Keratinocyte (primary cell): Measurements from ENCODE around the gene CLSTN1. TPM values are rescaled to one million over a fixed set of nuclear protein-coding genes. Genes with fewer than 3 reads are reported as not detected.

Source experiments
- DNase-seq: peaks from one replicate; pipeline ENCODE4 v3.0.0-alpha.2; 2011; ENCODE audit warnings: low read depth, missing footprints, low spot score
- FAIRE-seq: peaks from 2 replicates; lab custom pipeline; 2011; peaks lifted over from hg19 to GRCh38; lab: Jason Lieb, UNC
- H2AFZ ChIP-seq: 2 replicates; pipeline ENCODE4 v1.6.0; 2012; ENCODE audit warnings: low read length, control low read depth, inconsistent platforms; ENCODE audit not compliant: control insufficient read depth
- H3K27ac ChIP-seq: 2 replicates; pipeline ENCODE4 v1.5.1; 2011; ENCODE audit warnings: low read length; ENCODE audit not compliant: control insufficient read depth, insufficient read depth
- H3K27me3 ChIP-seq: 3 replicates; pipeline ENCODE4 v1.6.0; 2011; ENCODE audit warnings: low read length; ENCODE audit not compliant: control insufficient read depth, insufficient read depth; ENCODE audit errors: extremely low read depth
- H3K36me3 ChIP-seq, 2 experiments: 2 replicates in 1 of 2; 3 replicates in 1 of 2; pipeline ENCODE4 v1.5.1; 2011; ENCODE audit warnings: low read length in 2 of 2, mild to moderate bottlenecking in 1 of 2; ENCODE audit not compliant: control insufficient read depth in 2 of 2, insufficient read depth in 2 of 2; ENCODE audit errors: extremely low read depth in 1 of 2
- H3K4me1 ChIP-seq: 3 replicates; pipeline ENCODE4 v1.5.1; 2011; ENCODE audit warnings: low read length; ENCODE audit not compliant: control insufficient read depth, insufficient read depth; ENCODE audit errors: extremely low read depth
- H3K4me2 ChIP-seq: 3 replicates; pipeline ENCODE4 v1.6.0; 2011; ENCODE audit warnings: low read depth, low read length; ENCODE audit not compliant: control insufficient read depth, insufficient read depth; ENCODE audit errors: extremely low read depth
- H3K4me3 ChIP-seq, 3 experiments: fragments of 200-600 bp in 1 of 3; sonication (generic) in 1 of 3; 2 replicates in 2 of 3; 3 replicates in 1 of 3; pipeline ENCODE4 v1.5.1; 2011 to 2016; ENCODE audit warnings: low read length in 3 of 3, mild to moderate bottlenecking in 3 of 3, control low read depth in 2 of 3, inconsistent platforms in 1 of 3, low read depth in 1 of 3, mixed read lengths in 1 of 3, mixed run types in 1 of 3, moderate library complexity in 1 of 3; ENCODE audit not compliant: control insufficient read depth in 2 of 3, insufficient read depth in 2 of 3; ENCODE audit errors: extremely low read depth in 1 of 3
- H3K79me2 ChIP-seq: 2 replicates; pipeline ENCODE4 v1.6.0; 2012; ENCODE audit warnings: low read length; ENCODE audit not compliant: control insufficient read depth, insufficient read depth
- H3K9ac ChIP-seq: 3 replicates; pipeline ENCODE4 v1.6.0; 2011; ENCODE audit warnings: low read length; ENCODE audit not compliant: control insufficient read depth, insufficient read depth; ENCODE audit errors: extremely low read depth
- H3K9me1 ChIP-seq: 3 replicates; pipeline ENCODE4 v1.6.0; 2011; ENCODE audit warnings: low read length; ENCODE audit not compliant: control insufficient read depth, insufficient read depth; ENCODE audit errors: extremely low read depth
- H3K9me3 ChIP-seq: 2 replicates; pipeline ENCODE4 v1.5.1; 2012; ENCODE audit warnings: low read depth, low read length; ENCODE audit not compliant: control insufficient read depth
- H4K20me1 ChIP-seq: 3 replicates; pipeline ENCODE4 v1.6.0; 2011; ENCODE audit warnings: low read length; ENCODE audit not compliant: control insufficient read depth, insufficient read depth; ENCODE audit errors: extremely low read depth
- CTCF ChIP-seq, 3 experiments: IDR thresholded peaks in 1 of 3; conservative IDR thresholded peaks in 1 of 3; optimal IDR thresholded peaks in 1 of 3; 2 replicates in 2 of 3; 3 replicates in 1 of 3; pipeline versions ENCODE3 to v1.5.1; 2011; ENCODE audit warnings: low read length in 3 of 3, mild to moderate bottlenecking in 3 of 3, moderate library complexity in 2 of 3, control low read depth in 1 of 3, inconsistent platforms in 1 of 3; ENCODE audit not compliant: insufficient read depth in 2 of 3; ENCODE audit errors: extremely low read depth in 1 of 3
- EZH2 ChIP-seq: IDR thresholded peaks from one replicate; pipeline ENCODE4 v1.6.1; 2012; ENCODE audit warnings: inconsistent platforms, mild to moderate bottlenecking, low read length, moderate library complexity
- dilution Hi-C: fragments of 300-500 bp; cut with MboI; formaldehyde crosslinking; loops from one replicate; pipeline ENCODE4 v1.7.0; 2020; ENCODE audit warnings: low sequenced_read_pairs; ENCODE audit not compliant: extremely low pct_ligation_motif_present
- polyA plus RNA-seq, 5 experiments: library from polyadenylated mRNA; depleted of rRNA in 3 of 5; stranded (reverse) in 3 of 5; stranded (forward) in 1 of 5; unstranded in 1 of 5; fragments of >200 nt; gene quantifications; 1 replicate in 1 of 5; 2 replicates in 3 of 5; 3 replicates in 1 of 5; pipeline versions ENCODE4 v1.2.1 to v1.2.3, GENCODE V29; 2011 to 2012; ENCODE audit warnings: missing spikeins in 2 of 5, low read depth in 1 of 5, low replicate concordance in 1 of 5

The CLSTN1 gene
- polyA plus RNA-seq, 1 donor (not counting 4 experiments of a cell fraction or from before 2014, with no cell fraction given), result 90.3 TPM

- Histone ChIP-seq H3K9ac (no peak overlapping the region), H3K36me3 (peaks cover 1 to 4% of the 10 kb centered on the region in 2 experiments), H3K27me3 (no peaks in the 10 kb centered on the region), H3K79me2 (peaks cover 21% of the 10 kb centered on the region), H2AFZ (no peak overlapping the region), H4K20me1 (no peaks in the 10 kb centered on the region), H3K9me1 (no peaks in the 10 kb centered on the region), H3K4me2 (no peak overlapping the region), H3K4me3 (no peak overlapping the region), H3K27ac (no peak overlapping the region), H3K4me1 (peaks cover 22% of the 10 kb centered on the region), H3K9me3 (no peaks in the 10 kb centered on the region)
- dilution Hi-C loops, result no loop called here
- TF ChIP-seq EZH2, result no peak
- no peak for TF ChIP-seq CTCF (optimal IDR thresholded peaks at IDR 0.05 in 1 of 3, IDR thresholded peaks at IDR 0.05 in 1 of 3, conservative IDR thresholded peaks at IDR 0.05 in 1 of 3; ENCODE audit: extremely low read depth in 1 of 3, insufficient read depth in 2 of 3, low read length in 3 of 3)
- FAIRE-seq (no peak), DNase-seq (no peak)
Observed at GRCh38 chr1:9706178-9706577, 117.6 kb downstream of the CLSTN1 start.

DNA sequence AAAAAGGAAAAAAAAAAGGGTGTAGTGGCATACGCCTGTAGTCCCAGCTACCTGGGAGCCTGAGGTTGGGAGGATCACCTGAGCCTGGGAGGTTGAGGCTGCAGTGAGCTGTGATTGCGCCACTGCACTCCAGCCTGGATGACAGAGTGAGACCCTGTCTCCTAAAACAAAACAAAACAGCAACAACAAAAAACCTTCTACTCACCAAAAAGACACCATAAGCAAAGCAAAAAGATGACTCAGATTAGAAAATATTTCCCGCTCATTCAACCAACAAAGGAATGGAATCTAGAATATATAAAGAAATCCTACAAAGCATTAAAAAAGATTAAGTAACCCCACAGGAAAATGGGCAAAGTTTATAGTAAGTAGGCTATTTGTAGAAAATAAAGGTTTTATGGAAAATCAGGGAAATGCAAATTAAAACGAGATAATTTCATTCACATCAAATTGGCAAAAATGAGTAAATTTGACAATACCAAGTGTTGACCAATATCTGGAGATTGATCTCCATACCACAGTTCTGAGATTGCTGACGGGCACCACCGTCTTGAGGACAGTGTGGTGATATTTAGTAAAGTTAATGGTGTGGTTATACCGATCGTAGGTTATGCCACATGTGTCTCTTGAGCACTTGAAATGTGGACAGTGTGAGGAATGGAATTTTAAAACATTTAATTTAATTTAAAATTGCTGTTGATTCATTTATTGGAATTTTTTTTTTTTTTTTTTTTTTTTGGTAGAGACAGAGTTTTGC is 118.2 kb downstream of the CLSTN1 start:
- H3K4me2 ChIP-seq, result no peak overlapping the region

More for the DNA sequence above, 118.2 kb downstream of the CLSTN1 start:
- Histone ChIP-seq H3K36me3 (peaks cover 0 to 4% of the 10 kb centered on the region in 2 experiments), H3K4me3 (no peak overlapping the region), H3K4me1 (peaks cover 29% of the 10 kb centered on the region), H4K20me1 (no peaks in the 10 kb centered on the region), H2AFZ (no peak overlapping the region), H3K79me2 (peaks cover 21% of the 10 kb centered on the region), H3K9me1 (no peaks in the 10 kb centered on the region), H3K9me3 (no peaks in the 10 kb centered on the region), H3K27me3 (no peaks in the 10 kb centered on the region), H3K27ac (no peak overlapping the region), H3K9ac (no peak overlapping the region)
- FAIRE-seq, result no peak
- TF ChIP-seq CTCF (optimal IDR thresholded peaks at IDR 0.05 in 1 of 3, IDR thresholded peaks at IDR 0.05 in 1 of 3, conservative IDR thresholded peaks at IDR 0.05 in 1 of 3; ENCODE audit: extremely low read depth in 1 of 3, insufficient read depth in 2 of 3, low read length in 3 of 3), result no peak
- no peak for TF ChIP-seq EZH2
- dilution Hi-C loops, result no loop called here
- no peak for DNase-seq
